ENCODE results near the gene NF1. TPM values are rescaled to one million over a fixed set of nuclear protein-coding genes. Genes with fewer than 3 reads are reported as not detected.

NF1 gene
- total and polyA plus RNA-seq, 2 donors (not counting 1 experiment from before 2014, with no cell fraction given) = 10.8 to 27.7 TPM

GRCh38 chr17:31398381-31399311, 303.9 kb downstream of the NF1 start:
- TF ChIP-seq CTCF (IDR thresholded peaks at IDR 0.05) = no peak
- no peak for TF ChIP-seq EZH2 (IDR thresholded peaks at IDR 0.05; ENCODE audit: borderline replicate concordance, insufficient read depth, low read depth, low read length, poor library complexity, severe bottlenecking)
- no peak overlapping the region for H3K27ac Mint-ChIP-seq
- Histone ChIP-seq H3K79me2 (ENCODE audit: control insufficient read depth, insufficient read depth, low read length) (no peaks in the 10 kb centered on the region), H3K4me1 (ENCODE audit: control insufficient read depth in 2 of 2, insufficient read depth in 2 of 2, low read length in 2 of 2) (no peaks in the 10 kb centered on the region), H3K4me2 (replicated peaks; ENCODE audit: low read depth, low read length, poor library complexity, severe bottlenecking) (no peak overlapping the region), H3K4me3 (ENCODE audit: control extremely low read depth in 1 of 5, extremely low read depth in 1 of 5, insufficient read depth in 1 of 5, low read depth in 2 of 5, low read length in 4 of 5) (no peak overlapping the region), H3K9ac (ENCODE audit: low read length) (no peak overlapping the region), H3K9me3 (ENCODE audit: control extremely low read depth in 1 of 3, control insufficient read depth in 2 of 3, insufficient read depth in 1 of 3, low read length in 2 of 3) (no peaks in the 10 kb centered on the region), H3K27me3 (replicated peaks in 1 of 4; ENCODE audit: control extremely low read depth in 1 of 4, control insufficient read depth in 3 of 4, insufficient read depth in 4 of 4, low read length in 3 of 4) (peaks cover 0 to 7% (median 4%) of the 10 kb centered on the region in 4 experiments), H3K36me3 (replicated peaks in 1 of 2; ENCODE audit: control extremely low read depth in 1 of 2, control insufficient read depth in 1 of 2, extremely low read depth in 1 of 2, insufficient read depth in 2 of 2, low read length in 1 of 2) (no peaks in the 10 kb centered on the region), H2AFZ (ENCODE audit: insufficient read depth, low read depth, low read length, poor library complexity, severe bottlenecking) (no peak overlapping the region), H3K27ac (ENCODE audit: low read length in 2 of 2) (no peak overlapping the region), H4K20me1 (ENCODE audit: control insufficient read depth, insufficient read depth, low read length, poor library complexity, severe bottlenecking) (no peaks in the 10 kb centered on the region)
- no peak for ATAC-seq (ENCODE audit: low read depth)
- intact Hi-C loops (cut with micrococcal nuclease) = no loop called here
- no peak for DNase-seq
- no peaks in the 10 kb centered on the region for H3K4me1 Mint-ChIP-seq
- POLR2A ChIA-PET = no interaction called here
- H3K27me3 Mint-ChIP-seq = peaks cover 46% of the 10 kb centered on the region
- 78% methylated on average over 17 of the region's 21 CpGs for WGBS (ENCODE audit: insufficient coverage)
- CTCF ChIA-PET = interaction anchor here (0.7 kb wide), 1 partner anchor 1913 kb away, joined by 3 read pairs; no protein-coding TSS in a partner anchor
- no peaks in the 10 kb centered on the region for H3K9me3 Mint-ChIP-seq (ENCODE audit: insufficient read depth)
- no peak overlapping the region for H3K4me3 Mint-ChIP-seq

DNA sequence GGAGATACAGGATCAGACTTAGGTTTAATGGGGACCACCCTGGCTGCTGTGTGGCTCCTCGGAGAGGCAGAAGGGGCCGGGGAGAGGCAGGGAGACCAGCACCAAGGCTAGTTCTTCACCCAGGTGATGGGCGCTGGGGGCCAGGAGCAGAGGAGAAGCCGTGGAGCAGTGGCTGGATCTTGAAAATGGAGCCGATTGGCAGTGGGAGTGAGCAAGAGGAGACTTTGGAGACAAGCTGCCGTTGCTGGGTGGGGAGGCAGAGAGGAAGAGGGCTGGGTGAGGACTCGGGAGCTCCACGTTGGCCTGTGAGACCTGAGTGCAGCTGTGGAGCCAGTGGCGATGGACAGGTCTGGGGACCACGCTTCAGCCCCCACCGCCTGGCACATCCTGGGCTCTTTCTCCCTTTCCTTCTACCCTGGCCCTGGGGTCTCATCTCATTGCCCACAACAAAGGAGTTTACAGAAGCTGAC, 305.7 kb downstream of the NF1 start:
- Histone ChIP-seq H3K36me3 (replicated peaks in 1 of 2; ENCODE audit: control extremely low read depth in 1 of 2, control insufficient read depth in 1 of 2, extremely low read depth in 1 of 2, insufficient read depth in 2 of 2, low read length in 1 of 2) (no peaks in the 10 kb centered on the region), H3K27me3 (replicated peaks in 1 of 4; ENCODE audit: control extremely low read depth in 1 of 4, control insufficient read depth in 3 of 4, insufficient read depth in 4 of 4, low read length in 3 of 4) (peaks cover 0 to 2% (median 0%) of the 10 kb centered on the region in 4 experiments), H3K4me3 (ENCODE audit: control extremely low read depth in 1 of 5, extremely low read depth in 1 of 5, insufficient read depth in 1 of 5, low read depth in 2 of 5, low read length in 4 of 5) (no peak overlapping the region), H3K79me2 (ENCODE audit: control insufficient read depth, insufficient read depth, low read length) (no peaks in the 10 kb centered on the region), H2AFZ (ENCODE audit: insufficient read depth, low read depth, low read length, poor library complexity, severe bottlenecking) (no peak overlapping the region), H3K9ac (ENCODE audit: low read length) (no peak overlapping the region), H3K4me2 (replicated peaks; ENCODE audit: low read depth, low read length, poor library complexity, severe bottlenecking) (no peak overlapping the region), H4K20me1 (ENCODE audit: control insufficient read depth, insufficient read depth, low read length, poor library complexity, severe bottlenecking) (no peaks in the 10 kb centered on the region), H3K27ac (ENCODE audit: low read length in 2 of 2) (no peak overlapping the region), H3K4me1 (ENCODE audit: control insufficient read depth in 2 of 2, insufficient read depth in 2 of 2, low read length in 2 of 2) (no peaks in the 10 kb centered on the region), H3K9me3 (ENCODE audit: control extremely low read depth in 1 of 3, control insufficient read depth in 2 of 3, insufficient read depth in 1 of 3, low read length in 2 of 3) (no peaks in the 10 kb centered on the region)
- ChIA-PET CTCF (interaction anchor here (2.7 kb wide), 1 partner anchor 11 kb away, joined by 7 read pairs; no protein-coding TSS in a partner anchor), POLR2A (no interaction called here)
- Mint-ChIP-seq H3K9me3 (ENCODE audit: insufficient read depth) (no peaks in the 10 kb centered on the region), H3K27me3 (peaks cover 30% of the 10 kb centered on the region), H3K4me3 (no peak overlapping the region), H3K4me1 (no peaks in the 10 kb centered on the region), H3K27ac (no peak overlapping the region)
- WGBS (ENCODE audit: insufficient coverage) = 82% methylated on average over 9 of the region's 11 CpGs
- intact Hi-C loops (cut with micrococcal nuclease) = no loop called here
- DNase-seq = no peak
- TF ChIP-seq CTCF (IDR thresholded peaks at IDR 0.05) (no peak), EZH2 (IDR thresholded peaks at IDR 0.05; ENCODE audit: borderline replicate concordance, insufficient read depth, low read depth, low read length, poor library complexity, severe bottlenecking) (no peak)
- ATAC-seq (ENCODE audit: low read depth) = no peak
